WTC11 (cell line): ENCODE results near the gene SOX5.
"Not testable (repeated sequence)": the region's sequence is repeated elsewhere in the genome, so short reads cannot be mapped to it uniquely, and the experiment has no call there.

Experiments used
- FOXJ3 ChIP-seq: sonication (generic); formaldehyde crosslinking; IDR thresholded peaks from 2 replicates; pipeline ENCODE4 v1.9.0; 2021; ENCODE audit warnings: missing genetic modification reagents, mild to moderate bottlenecking, borderline replicate concordance
- ZNF263 ChIP-seq: sonication (generic); formaldehyde crosslinking; IDR thresholded peaks from 2 replicates; pipeline ENCODE4 v1.8.1; 2022; ENCODE audit warnings: low read depth, mild to moderate bottlenecking, moderate library complexity, missing genetic modification reagents
- TF ChIP-seq, protein P1 (sequence below): fragments of 200-600 bp; IDR thresholded peaks from 2 replicates; pipeline ENCODE4 v1.8.0; 2022; ENCODE audit warnings: antibody characterized with exemption
- TF ChIP-seq, protein P2 (sequence below): sonication (generic); formaldehyde crosslinking; IDR thresholded peaks from 2 replicates; pipeline ENCODE4 v1.8.1; 2023; ENCODE audit warnings: mild to moderate bottlenecking, missing genetic modification reagents, moderate library complexity

DNA sequence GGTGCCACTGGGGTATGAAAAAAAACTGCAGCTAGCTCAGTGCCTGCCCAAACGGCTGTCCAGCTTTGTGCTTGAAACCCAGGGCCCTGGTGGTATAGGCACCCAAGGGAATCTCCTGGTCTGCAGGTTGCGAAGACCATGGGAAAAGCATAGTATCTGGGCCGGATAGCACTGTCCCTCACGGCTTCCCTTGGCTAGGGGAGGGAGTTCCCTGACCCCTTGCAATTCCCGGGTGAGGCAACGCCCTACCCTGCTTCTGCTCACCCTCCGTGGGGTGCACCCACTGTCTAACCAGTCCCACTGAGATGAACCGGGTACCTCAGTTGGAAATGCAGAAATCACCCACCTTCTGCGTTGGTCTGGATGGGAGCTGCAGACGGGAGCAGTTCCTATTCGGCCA is 124.3 kb downstream of the SOX5 start:
- TF ChIP-seq ZNF263 (CRISPR knock-in tag); FOXJ3: not testable (repeated sequence)
- TF ChIP-seq, protein P1, sequence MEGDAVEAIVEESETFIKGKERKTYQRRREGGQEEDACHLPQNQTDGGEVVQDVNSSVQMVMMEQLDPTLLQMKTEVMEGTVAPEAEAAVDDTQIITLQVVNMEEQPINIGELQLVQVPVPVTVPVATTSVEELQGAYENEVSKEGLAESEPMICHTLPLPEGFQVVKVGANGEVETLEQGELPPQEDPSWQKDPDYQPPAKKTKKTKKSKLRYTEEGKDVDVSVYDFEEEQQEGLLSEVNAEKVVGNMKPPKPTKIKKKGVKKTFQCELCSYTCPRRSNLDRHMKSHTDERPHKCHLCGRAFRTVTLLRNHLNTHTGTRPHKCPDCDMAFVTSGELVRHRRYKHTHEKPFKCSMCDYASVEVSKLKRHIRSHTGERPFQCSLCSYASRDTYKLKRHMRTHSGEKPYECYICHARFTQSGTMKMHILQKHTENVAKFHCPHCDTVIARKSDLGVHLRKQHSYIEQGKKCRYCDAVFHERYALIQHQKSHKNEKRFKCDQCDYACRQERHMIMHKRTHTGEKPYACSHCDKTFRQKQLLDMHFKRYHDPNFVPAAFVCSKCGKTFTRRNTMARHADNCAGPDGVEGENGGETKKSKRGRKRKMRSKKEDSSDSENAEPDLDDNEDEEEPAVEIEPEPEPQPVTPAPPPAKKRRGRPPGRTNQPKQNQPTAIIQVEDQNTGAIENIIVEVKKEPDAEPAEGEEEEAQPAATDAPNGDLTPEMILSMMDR, result not testable (repeated sequence)
- TF ChIP-seq, protein P2, sequence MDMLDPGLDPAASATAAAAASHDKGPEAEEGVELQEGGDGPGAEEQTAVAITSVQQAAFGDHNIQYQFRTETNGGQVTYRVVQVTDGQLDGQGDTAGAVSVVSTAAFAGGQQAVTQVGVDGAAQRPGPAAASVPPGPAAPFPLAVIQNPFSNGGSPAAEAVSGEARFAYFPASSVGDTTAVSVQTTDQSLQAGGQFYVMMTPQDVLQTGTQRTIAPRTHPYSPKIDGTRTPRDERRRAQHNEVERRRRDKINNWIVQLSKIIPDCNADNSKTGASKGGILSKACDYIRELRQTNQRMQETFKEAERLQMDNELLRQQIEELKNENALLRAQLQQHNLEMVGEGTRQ (CRISPR knock-in tag), result not testable (repeated sequence)
